Endothelial cell of umbilical vein (primary cell): Measurements from ENCODE around the gene SMS.

Experiments
- CTCF ChIP-seq, 2 donors: IDR thresholded peaks; 1 replicate in 1 of 2; 2 replicates in 1 of 2; pipeline ENCODE4 v1.5.1; 2011; ENCODE audit warnings: low read length in 2 of 2, mild to moderate bottlenecking in 2 of 2, moderate library complexity in 2 of 2, control low read depth in 1 of 2, inconsistent platforms in 1 of 2, low read depth in 1 of 2; ENCODE audit not compliant: insufficient read depth in 1 of 2; ENCODE audit errors: extremely low read depth in 1 of 2
- EZH2 ChIP-seq: IDR thresholded peaks from 2 replicates; pipeline ENCODE4 v1.6.1; 2012; ENCODE audit warnings: borderline replicate concordance, low read depth, mild to moderate bottlenecking, moderate library complexity, low read length, inconsistent platforms; ENCODE audit not compliant: severe bottlenecking
- JUN ChIP-seq: IDR thresholded peaks from 2 replicates; pipeline ENCODE4 v1.6.1; 2011; ENCODE audit warnings: borderline replicate concordance, low read depth; ENCODE audit not compliant: insufficient read length, insufficient read depth
- MYC ChIP-seq: IDR thresholded peaks from one replicate; pipeline ENCODE4 v1.6.1; 2011; ENCODE audit warnings: mild to moderate bottlenecking, low read depth, low read length
- POLR2A ChIP-seq: IDR thresholded peaks from 2 replicates; pipeline ENCODE4 v1.6.1; 2012; ENCODE audit warnings: low read depth, mild to moderate bottlenecking, control low read depth, low read length

GRCh38 chrX:21948897-21949578, 8.5 kb downstream of the SMS start:
- TF ChIP-seq CTCF (IDR thresholded peaks at IDR 0.05; ENCODE audit: extremely low read depth in 1 of 2, insufficient read depth in 1 of 2, low read depth in 1 of 2, low read length in 2 of 2) (no peak), EZH2 (no peak), MYC (no peak), POLR2A (no peak), JUN (no peak)
